HCT116 (cell line): ENCODE data around the gene THADA.

Source experiments
- CEBPB ChIP-seq: IDR thresholded peaks from 2 replicates; pipeline ENCODE4 v1.6.1; 2012; ENCODE audit warnings: low read depth
- CTCF ChIP-seq, 3 experiments: fragments of 200-600 bp in 1 of 3; sonication (generic) in 1 of 3; IDR thresholded peaks in 2 of 3; conservative IDR thresholded peaks in 1 of 3; 2 replicates each; pipeline ENCODE4 v1.5.1; 2012 to 2017; ENCODE audit warnings: low read depth in 2 of 3, low read length in 2 of 3, antibody characterized with exemption in 1 of 3, borderline replicate concordance in 1 of 3, control low read depth in 1 of 3, mild to moderate bottlenecking in 1 of 3, mixed read lengths in 1 of 3, mixed run types in 1 of 3, moderate library complexity in 1 of 3; ENCODE audit not compliant: insufficient read depth in 1 of 3
- EGR1 ChIP-seq: IDR thresholded peaks from 2 replicates; pipeline ENCODE4 v1.6.1; 2012; ENCODE audit warnings: low read depth
- EZH2 ChIP-seq: fragments of 200-600 bp; sonication (generic); IDR thresholded peaks from 2 replicates; pipeline ENCODE4 v1.6.1; 2017; ENCODE audit warnings: antibody characterized with exemption, mixed run types
- EZH2phosphoT487 ChIP-seq: fragments of 200-600 bp; IDR thresholded peaks from 2 replicates; pipeline ENCODE4 v1.6.1; 2018; ENCODE audit warnings: antibody characterized with exemption, borderline replicate concordance
- POLR2A ChIP-seq: IDR thresholded peaks from 2 replicates; pipeline ENCODE4 v1.7.0; 2011; ENCODE audit warnings: borderline replicate concordance; ENCODE audit not compliant: insufficient read depth, insufficient read length; ENCODE audit errors: extremely low read depth
- YY1 ChIP-seq: IDR thresholded peaks from 2 replicates; pipeline ENCODE4 v1.6.1; 2011; ENCODE audit warnings: low read length, low read depth, moderate library complexity, mild to moderate bottlenecking; ENCODE audit not compliant: insufficient replicate concordance; ENCODE audit errors: extremely low read depth
- ZFX ChIP-seq: fragments of 450-650 bp; IDR thresholded peaks from 2 replicates; pipeline ENCODE4 v1.6.1; 2017
- TF ChIP-seq, protein P1 (sequence below): IDR thresholded peaks from 2 replicates; pipeline ENCODE4 v1.6.1; 2012

- TF ChIP-seq CTCF (IDR thresholded peaks at IDR 0.05 in 2 of 3, conservative IDR thresholded peaks at IDR 0.05 in 1 of 3; ENCODE audit: borderline replicate concordance in 1 of 3, insufficient read depth in 1 of 3, low read depth in 2 of 3, low read length in 2 of 3) (no peak), POLR2A (no peak), YY1 (no peak), EZH2 (no peak), EGR1 (no peak), EZH2phosphoT487 (no peak), CEBPB (no peak), ZFX (no peak)
- TF ChIP-seq, protein P1, sequence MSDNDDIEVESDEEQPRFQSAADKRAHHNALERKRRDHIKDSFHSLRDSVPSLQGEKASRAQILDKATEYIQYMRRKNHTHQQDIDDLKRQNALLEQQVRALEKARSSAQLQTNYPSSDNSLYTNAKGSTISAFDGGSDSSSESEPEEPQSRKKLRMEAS: no peak
These were observed 80.6 kb downstream of the THADA start for GRCh38 chr2:43515248-43515647.
